GM12878 (cell line): Measurements from ENCODE around the gene TCEAL9. TPM values are rescaled to one million over a fixed set of nuclear protein-coding genes. Genes with fewer than 3 reads are reported as not detected.
"Not testable (repeated sequence)": the region's sequence is repeated elsewhere in the genome, so short reads cannot be mapped to it uniquely, and the experiment has no call there.

ENCODE experiments used
- ATAC-seq: fragments of 200-7000 bp; cut with Tn5 transposase; 3 replicates; pipeline ENCODE4 v1.9.1; 2020; ENCODE audit warnings: mild to moderate bottlenecking, moderate library complexity
- BruUV-seq: library from RNA; stranded (reverse); fragments of 400-500 nt; replicated peaks from 2 replicates; lab custom pipeline; 2021; lab: Mats Ljungman, UMichigan
- CTCF ChIA-PET: fragments of 300-600 bp; sonication (Branson Sonifier 250); formaldehyde crosslinking; extraction: SDS; loops from one replicate; lab custom pipeline; 2021; ENCODE audit warnings: inconsistent platforms; lab: Yijun Ruan, JAX
- POLR2A ChIA-PET: fragments of 350-600 bp; formaldehyde crosslinking; extraction: SDS; loops from one replicate; lab custom pipeline; 2021; ENCODE audit warnings: inconsistent platforms; lab: Charles Lee
- RAD21 ChIA-PET: fragments of 300-600 bp; sonication (Branson Sonifier 250); formaldehyde crosslinking; loops from one replicate; lab custom pipeline; 2023; ENCODE audit warnings: antibody characterized with exemption; ENCODE audit not compliant: unreplicated experiment; lab: Charles Lee
- SMC1A ChIA-PET: fragments of 300-600 bp; sonication (Branson Sonifier 250); formaldehyde crosslinking; loops from one replicate; lab custom pipeline; 2023; ENCODE audit not compliant: unreplicated experiment, uncharacterized antibody; lab: Charles Lee
- DNase-seq: peaks from one replicate; pipeline ENCODE4 v3.0.0-alpha.2; 2011; ENCODE audit warnings: low read depth, low spot score
- FAIRE-seq: peaks from 3 replicates; lab custom pipeline; 2011; peaks lifted over from hg19 to GRCh38; lab: Jason Lieb, UNC
- H2AFZ ChIP-seq: 2 replicates; pipeline ENCODE4 v1.6.0; 2011; ENCODE audit warnings: low read depth, low read length, control low read depth; ENCODE audit not compliant: control insufficient read depth
- H3K27ac ChIP-seq: 2 replicates; pipeline ENCODE4 v1.5.1; 2011; ENCODE audit warnings: control low read depth; ENCODE audit not compliant: control insufficient read depth, insufficient read depth
- H3K27me3 ChIP-seq, 2 experiments: replicated peaks in 1 of 2; 2 replicates each; pipeline versions ENCODE4 v1.6.0 to v1.6.1; 2011; ENCODE audit warnings: low read length in 1 of 2; ENCODE audit not compliant: control insufficient read depth in 2 of 2, insufficient read depth in 2 of 2
- H3K36me3 ChIP-seq, 2 experiments: 2 replicates each; pipeline ENCODE4 v1.5.1; 2011; ENCODE audit warnings: low read length in 1 of 2; ENCODE audit not compliant: control insufficient read depth in 2 of 2, insufficient read depth in 2 of 2
- H3K4me1 ChIP-seq: 2 replicates; pipeline ENCODE4 v1.6.1; 2011; ENCODE audit warnings: mild to moderate bottlenecking, low read length, moderate library complexity, mixed read lengths; ENCODE audit not compliant: control insufficient read depth, insufficient read depth
- H3K4me2 ChIP-seq: 2 replicates; pipeline ENCODE4 v1.6.0; 2011; ENCODE audit warnings: control low read depth; ENCODE audit not compliant: control insufficient read depth, insufficient read depth
- H3K4me3 ChIP-seq: fragments of 200-600 bp; sonication (generic); 2 replicates; pipeline ENCODE4 v1.5.1; 2016
- H3K79me2 ChIP-seq: 2 replicates; pipeline ENCODE4 v1.6.0; 2011; ENCODE audit warnings: low read length; ENCODE audit not compliant: control insufficient read depth, insufficient read depth
- H3K9ac ChIP-seq: 2 replicates; pipeline ENCODE4 v1.8.0; 2011; ENCODE audit warnings: low read length, control low read depth, mixed read lengths; ENCODE audit not compliant: control insufficient read depth, insufficient read depth
- H3K9me3 ChIP-seq: replicated peaks from 3 replicates; pipeline ENCODE4 v1.5.1; 2011; ENCODE audit warnings: mild to moderate bottlenecking, low read length; ENCODE audit not compliant: control insufficient read depth, insufficient read depth
- H4K20me1 ChIP-seq: 2 replicates; pipeline ENCODE4 v1.6.0; 2011; ENCODE audit not compliant: control insufficient read depth, insufficient read depth
- BACH1 ChIP-seq: fragments of 450-650 bp; IDR thresholded peaks from 2 replicates; pipeline ENCODE4 v1.6.1; 2017; ENCODE audit warnings: mild to moderate bottlenecking, borderline replicate concordance
- KDM1A ChIP-seq: fragments of 200-600 bp; sonication (generic); IDR thresholded peaks from 2 replicates; pipeline ENCODE4 v1.6.1; 2016; ENCODE audit warnings: borderline replicate concordance
- SREBF1 ChIP-seq: IDR thresholded peaks from 2 replicates; pipeline ENCODE4 v1.6.1; 2012; ENCODE audit warnings: mild to moderate bottlenecking, low read length
- ZNF622 ChIP-seq: fragments of 450-650 bp; IDR thresholded peaks from 2 replicates; pipeline ENCODE4 v1.6.1; 2017; ENCODE audit warnings: mild to moderate bottlenecking, inconsistent platforms
- WGBS: methylation state at CpG from one replicate; pipeline ENCODE4 v1.1.6; 2016; ENCODE audit warnings: low lambda C conversion rate; ENCODE audit not compliant: insufficient replicate concordance, insufficient coverage; ENCODE audit errors: missing lambda C conversion rate; 5-methylcytosine and 5-hydroxymethylcytosine counted together
- in situ Hi-C: fragments of 300-500 bp; cut with MboI; formaldehyde crosslinking; loops from 9 replicates; pipeline ENCODE4 v1.14.3; 2018; ENCODE audit warnings: mixed read lengths
- intact Hi-C: fragments of 100-400 bp; cut with micrococcal nuclease; formaldehyde crosslinking; loops from one replicate; pipeline ENCODE4 v1.14.2; 2022; ENCODE audit not compliant: unreplicated experiment
- polyA plus RNA-seq, 11 experiments: library from polyadenylated mRNA; depleted of rRNA in 4 of 11; unstranded in 6 of 11; stranded (reverse) in 5 of 11; fragments of >200 nt; fragmentation: Nextera tagmentation in 4 of 11; fragmentation: Illumina TruSeq in 1 of 11; extraction: Ambion mirVana in 4 of 11; extraction: Trizol in 1 of 11; gene quantifications; 1 replicate in 1 of 11; 2 replicates in 10 of 11; pipeline versions ENCODE4 v1.2.1 to v1.2.3, GENCODE V29; 2011 to 2016; ENCODE audit warnings: inconsistent platforms in 2 of 11, missing spikeins in 2 of 11, low read depth in 1 of 11
- total RNA-seq, 4 experiments: library from RNA; depleted of rRNA in 3 of 4; stranded (reverse); fragments of >200 nt in 3 of 4; fragmentation: Illumina TruSeq in 1 of 4; extraction: Trizol in 1 of 4; gene quantifications; 2 replicates each; pipeline versions ENCODE4 v1.2.1 to v1.2.3, GENCODE V29; 2013 to 2021
- TF ChIP-seq, protein P1 (sequence below): fragments of 450-650 bp; formaldehyde crosslinking; IDR thresholded peaks from 2 replicates; pipeline ENCODE4 v1.5.0; 2022; ENCODE audit warnings: mild to moderate bottlenecking, missing genetic modification characterization
- TF ChIP-seq, protein P2 (sequence below): fragments of 450-650 bp; IDR thresholded peaks from 2 replicates; pipeline ENCODE4 v1.6.1; 2014; ENCODE audit warnings: mild to moderate bottlenecking

Gene TCEAL9
- total and polyA plus RNA-seq, 10 of the 15 experiments (the other 5 are each of a cell fraction or from before 2014, with no cell fraction given), result 0.39 to 2.5 (median 0.90) TPM

DNA sequence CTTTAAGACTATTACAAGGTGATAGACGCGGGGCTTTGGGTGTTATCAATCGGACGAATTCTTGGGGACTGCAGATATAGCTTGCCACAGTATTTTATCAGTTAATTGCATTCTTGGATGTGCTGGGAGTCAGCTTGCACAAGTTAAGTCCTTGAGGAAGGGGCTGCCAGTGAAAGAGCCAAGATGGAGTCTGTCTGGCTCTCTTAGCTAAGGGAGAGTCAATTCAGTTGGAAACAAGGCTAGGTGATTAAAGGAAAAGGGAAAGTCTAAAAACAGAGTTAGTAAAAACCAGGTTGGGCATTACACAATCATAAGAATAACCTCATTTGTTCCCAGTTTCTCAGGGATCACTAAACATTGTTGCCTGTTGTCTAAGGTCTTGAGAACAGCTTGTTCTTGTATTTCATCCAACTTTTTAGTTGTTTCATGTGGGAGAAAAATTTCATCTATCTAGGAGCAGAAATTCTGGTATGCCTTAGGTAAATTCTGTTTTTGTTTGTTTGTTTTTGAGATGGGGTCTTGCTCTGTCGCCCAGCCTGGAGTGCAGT is 29.1 kb downstream of the TCEAL9 start:
- WGBS, result 0% methylated on average over 1 of the region's 5 CpGs
- ATAC-seq, H3K36me3 ChIP-seq, H2AFZ ChIP-seq, H4K20me1 ChIP-seq, BruUV-seq, RAD21 ChIA-PET, in situ Hi-C loops, CTCF ChIA-PET, H3K27me3 ChIP-seq, H3K9me3 ChIP-seq, H3K79me2 ChIP-seq, H3K9ac ChIP-seq, SMC1A ChIA-PET, intact Hi-C loops, DNase-seq, H3K4me3 ChIP-seq, H3K4me2 ChIP-seq, FAIRE-seq, H3K27ac ChIP-seq, H3K4me1 ChIP-seq: not testable (repeated sequence)
- POLR2A ChIA-PET, result interaction anchor here (0.6 kb wide), 1 partner anchor 439 kb away, joined by 3 read pairs; no protein-coding TSS in a partner anchor

DNA sequence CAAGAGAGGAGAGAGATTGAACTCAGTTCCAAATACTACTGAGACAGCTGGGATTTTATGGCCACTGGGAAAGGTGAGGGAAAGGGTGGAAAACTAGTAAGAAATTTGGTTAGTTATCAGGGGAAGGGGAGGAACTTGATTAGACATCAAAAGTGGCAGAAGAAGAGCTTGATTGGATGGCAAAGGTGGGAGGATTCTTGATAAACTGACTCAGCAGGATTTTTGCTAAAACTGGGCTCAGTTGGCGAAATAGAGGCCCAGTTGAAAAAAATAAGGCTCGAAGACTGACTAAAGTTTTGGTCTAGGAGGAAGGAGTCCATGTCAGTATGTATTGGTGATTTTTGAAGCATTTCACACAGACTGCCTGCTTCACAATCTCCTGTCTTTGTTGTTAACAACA is 30.0 kb downstream of the TCEAL9 start:
- Histone ChIP-seq H3K9me3 (no peaks in the 10 kb centered on the region), H3K27ac (no peak overlapping the region), H3K4me2 (no peak overlapping the region), H3K79me2 (no peaks in the 10 kb centered on the region)
- ChIA-PET SMC1A (no interaction called here), POLR2A (no interaction called here), CTCF (interaction anchor here (1.2 kb wide), 1 partner anchor 43 kb away, joined by 3 read pairs; no protein-coding TSS in a partner anchor)
- in situ Hi-C loops, result no loop called here
- ATAC-seq, result no peak
- no peak for TF ChIP-seq KDM1A
- TF ChIP-seq, protein P1, sequence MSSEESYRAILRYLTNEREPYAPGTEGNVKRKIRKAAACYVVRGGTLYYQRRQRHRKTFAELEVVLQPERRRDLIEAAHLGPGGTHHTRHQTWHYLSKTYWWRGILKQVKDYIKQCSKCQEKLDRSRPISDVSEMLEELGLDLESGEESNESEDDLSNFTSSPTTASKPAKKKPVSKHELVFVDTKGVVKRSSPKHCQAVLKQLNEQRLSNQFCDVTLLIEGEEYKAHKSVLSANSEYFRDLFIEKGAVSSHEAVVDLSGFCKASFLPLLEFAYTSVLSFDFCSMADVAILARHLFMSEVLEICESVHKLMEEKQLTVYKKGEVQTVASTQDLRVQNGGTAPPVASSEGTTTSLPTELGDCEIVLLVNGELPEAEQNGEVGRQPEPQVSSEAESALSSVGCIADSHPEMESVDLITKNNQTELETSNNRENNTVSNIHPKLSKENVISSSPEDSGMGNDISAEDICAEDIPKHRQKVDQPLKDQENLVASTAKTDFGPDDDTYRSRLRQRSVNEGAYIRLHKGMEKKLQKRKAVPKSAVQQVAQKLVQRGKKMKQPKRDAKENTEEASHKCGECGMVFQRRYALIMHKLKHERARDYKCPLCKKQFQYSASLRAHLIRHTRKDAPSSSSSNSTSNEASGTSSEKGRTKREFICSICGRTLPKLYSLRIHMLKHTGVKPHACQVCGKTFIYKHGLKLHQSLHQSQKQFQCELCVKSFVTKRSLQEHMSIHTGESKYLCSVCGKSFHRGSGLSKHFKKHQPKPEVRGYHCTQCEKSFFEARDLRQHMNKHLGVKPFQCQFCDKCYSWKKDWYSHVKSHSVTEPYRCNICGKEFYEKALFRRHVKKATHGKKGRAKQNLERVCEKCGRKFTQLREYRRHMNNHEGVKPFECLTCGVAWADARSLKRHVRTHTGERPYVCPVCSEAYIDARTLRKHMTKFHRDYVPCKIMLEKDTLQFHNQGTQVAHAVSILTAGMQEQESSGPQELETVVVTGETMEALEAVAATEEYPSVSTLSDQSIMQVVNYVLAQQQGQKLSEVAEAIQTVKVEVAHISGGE (CRISPR knock-in tag), result no peak
- TF ChIP-seq SREBF1, result no peak
- TF ChIP-seq, protein P2, sequence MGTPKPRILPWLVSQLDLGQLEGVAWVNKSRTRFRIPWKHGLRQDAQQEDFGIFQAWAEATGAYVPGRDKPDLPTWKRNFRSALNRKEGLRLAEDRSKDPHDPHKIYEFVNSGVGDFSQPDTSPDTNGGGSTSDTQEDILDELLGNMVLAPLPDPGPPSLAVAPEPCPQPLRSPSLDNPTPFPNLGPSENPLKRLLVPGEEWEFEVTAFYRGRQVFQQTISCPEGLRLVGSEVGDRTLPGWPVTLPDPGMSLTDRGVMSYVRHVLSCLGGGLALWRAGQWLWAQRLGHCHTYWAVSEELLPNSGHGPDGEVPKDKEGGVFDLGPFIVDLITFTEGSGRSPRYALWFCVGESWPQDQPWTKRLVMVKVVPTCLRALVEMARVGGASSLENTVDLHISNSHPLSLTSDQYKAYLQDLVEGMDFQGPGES, result no peak
- TF ChIP-seq ZNF622, result no peak
- no peak for TF ChIP-seq BACH1
- TF ChIP-seq, all 136 proteins: peak for 0
- DNase-seq, result no peak
- H3K9ac ChIP-seq, result no peak overlapping the region
- no peaks in the 10 kb centered on the region for H4K20me1 ChIP-seq
- intact Hi-C loops, result no loop called here
- BruUV-seq, result no TSS peak
- no peak overlapping the region for H3K4me3 ChIP-seq
- no peaks in the 10 kb centered on the region; a peak in 1 of 4 replicates for H3K27me3 ChIP-seq
- WGBS, result 0% methylated on average over 2 of the region's 2 CpGs
- RAD21 ChIA-PET, result no interaction called here
- H3K36me3 ChIP-seq, result no peaks in the 10 kb centered on the region
- no peak for FAIRE-seq
- no peak overlapping the region for H2AFZ ChIP-seq
- H3K4me1 ChIP-seq, result no peaks in the 10 kb centered on the region
